Lower leg skin (tissue), 3 donors: ENCODE data around the gene ATAD3A.
"Not testable (repeated sequence)": the region's sequence is repeated elsewhere in the genome, so short reads cannot be mapped to it uniquely, and the experiment has no call there.

Experiments used
- POLR2A ChIP-seq, 2 donors: fragments of 450-650 bp; IDR thresholded peaks; one replicate each; pipeline ENCODE4 v1.6.1; 2016 to 2017; ENCODE audit warnings: antibody characterized with exemption in 2 of 2, mild to moderate bottlenecking in 1 of 2, moderate library complexity in 1 of 2
- TF ChIP-seq, protein P1 (sequence below), 3 donors: fragments of 450-650 bp; IDR thresholded peaks; one replicate each; pipeline ENCODE4 v1.5.1; 2016; ENCODE audit warnings: antibody characterized with exemption in 3 of 3, mild to moderate bottlenecking in 3 of 3, moderate library complexity in 2 of 3

DNA sequence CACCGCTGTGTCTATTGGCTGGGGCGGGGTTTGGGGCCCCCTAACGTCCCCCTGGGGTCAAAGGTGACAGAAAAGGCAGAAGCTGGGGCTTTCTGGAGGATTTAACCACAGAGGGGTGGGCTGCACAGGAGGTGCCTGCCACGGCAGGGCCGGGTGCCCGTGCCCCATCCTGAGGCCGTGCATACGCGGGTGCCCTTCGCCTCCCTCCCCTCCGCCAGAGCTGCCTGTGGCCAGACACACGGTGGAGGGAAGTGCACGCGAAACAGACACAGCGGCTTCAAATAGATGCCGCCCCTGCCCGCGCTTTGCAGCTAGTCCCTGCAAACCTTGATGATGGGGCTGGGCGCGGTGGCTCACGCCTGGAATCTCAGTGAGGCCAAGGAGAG lies 2.5 kb upstream of the ATAD3A start:
- TF ChIP-seq, protein P1, sequence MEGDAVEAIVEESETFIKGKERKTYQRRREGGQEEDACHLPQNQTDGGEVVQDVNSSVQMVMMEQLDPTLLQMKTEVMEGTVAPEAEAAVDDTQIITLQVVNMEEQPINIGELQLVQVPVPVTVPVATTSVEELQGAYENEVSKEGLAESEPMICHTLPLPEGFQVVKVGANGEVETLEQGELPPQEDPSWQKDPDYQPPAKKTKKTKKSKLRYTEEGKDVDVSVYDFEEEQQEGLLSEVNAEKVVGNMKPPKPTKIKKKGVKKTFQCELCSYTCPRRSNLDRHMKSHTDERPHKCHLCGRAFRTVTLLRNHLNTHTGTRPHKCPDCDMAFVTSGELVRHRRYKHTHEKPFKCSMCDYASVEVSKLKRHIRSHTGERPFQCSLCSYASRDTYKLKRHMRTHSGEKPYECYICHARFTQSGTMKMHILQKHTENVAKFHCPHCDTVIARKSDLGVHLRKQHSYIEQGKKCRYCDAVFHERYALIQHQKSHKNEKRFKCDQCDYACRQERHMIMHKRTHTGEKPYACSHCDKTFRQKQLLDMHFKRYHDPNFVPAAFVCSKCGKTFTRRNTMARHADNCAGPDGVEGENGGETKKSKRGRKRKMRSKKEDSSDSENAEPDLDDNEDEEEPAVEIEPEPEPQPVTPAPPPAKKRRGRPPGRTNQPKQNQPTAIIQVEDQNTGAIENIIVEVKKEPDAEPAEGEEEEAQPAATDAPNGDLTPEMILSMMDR (IDR thresholded peaks at IDR 0.05), result not testable (repeated sequence)
- not testable (repeated sequence) for TF ChIP-seq POLR2A (IDR thresholded peaks at IDR 0.05)
